HG02642 (cell line): ENCODE results near the gene NPIPA8.
"Not testable (repeated sequence)": the region's sequence is repeated elsewhere in the genome, so short reads cannot be mapped to it uniquely, and the experiment has no call there.

Experiments used
- ATAC-seq: cut with Tn5 transposase; IDR thresholded peaks from one replicate; pipeline ENCODE4 v1.9.1; 2021; ENCODE audit warnings: mild to moderate bottlenecking; ENCODE audit not compliant: unreplicated experiment, poor library complexity

The NPIPA8 gene

DNA sequence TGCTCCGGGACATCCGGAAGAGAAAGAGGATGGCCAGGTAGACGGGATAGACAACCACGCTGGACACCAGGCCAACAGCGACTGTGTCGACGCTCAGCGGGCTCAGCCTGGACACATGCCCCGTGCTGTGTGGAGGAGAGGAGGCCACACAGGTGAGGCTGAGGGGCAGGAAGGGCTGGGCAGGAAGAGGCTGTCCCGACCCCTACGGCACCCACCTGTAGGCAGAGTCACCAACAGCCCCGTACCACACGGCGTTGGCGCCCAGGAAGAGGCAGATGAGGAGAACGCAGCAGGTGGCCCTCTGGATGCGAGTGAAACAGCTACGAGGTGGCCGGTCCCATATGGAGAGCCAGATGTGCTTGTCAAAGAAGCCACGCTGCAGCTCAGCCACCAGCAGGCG lies at the start of gene NPIPA8:
NPIPA8 (minus strand) TSS at position 101 of the 400 bp plus-strand sequence. CDS start 4,074 bp downstream, outside the sequence.
- ATAC-seq = not testable (repeated sequence)

DNA sequence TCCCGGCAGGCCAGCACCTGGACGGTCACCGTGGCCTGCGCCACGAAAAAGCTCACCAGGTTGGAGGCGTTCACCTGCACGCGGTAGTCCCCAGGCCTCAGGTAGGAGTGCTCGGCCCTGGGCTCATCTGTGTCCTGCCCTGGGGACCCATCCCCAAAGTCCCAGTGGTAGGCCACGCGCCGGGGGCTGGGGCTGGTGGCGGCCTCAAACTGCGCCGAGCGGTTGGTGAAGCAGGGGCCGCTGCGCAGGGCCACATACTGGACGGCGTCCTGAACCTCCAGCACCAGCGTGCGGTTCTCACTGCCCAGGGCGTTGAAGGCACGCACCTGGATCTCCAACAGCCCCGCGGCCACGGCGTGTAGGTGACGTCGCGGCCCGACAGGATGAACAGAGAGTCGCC lies 48.7 kb upstream of the NPIPA8 start:
- ATAC-seq = not testable (repeated sequence)

- not testable (repeated sequence) for ATAC-seq
Observed at GRCh38 chr16:18384869-18385268, 48.3 kb upstream of the NPIPA8 start.

GRCh38 chr16:18384098-18384636 lies 47.6 kb upstream of the NPIPA8 start:
- ATAC-seq = not testable (repeated sequence)

GRCh38 chr16:18382696-18383095 lies 46.2 kb upstream of the NPIPA8 start:
- ATAC-seq = not testable (repeated sequence)

DNA sequence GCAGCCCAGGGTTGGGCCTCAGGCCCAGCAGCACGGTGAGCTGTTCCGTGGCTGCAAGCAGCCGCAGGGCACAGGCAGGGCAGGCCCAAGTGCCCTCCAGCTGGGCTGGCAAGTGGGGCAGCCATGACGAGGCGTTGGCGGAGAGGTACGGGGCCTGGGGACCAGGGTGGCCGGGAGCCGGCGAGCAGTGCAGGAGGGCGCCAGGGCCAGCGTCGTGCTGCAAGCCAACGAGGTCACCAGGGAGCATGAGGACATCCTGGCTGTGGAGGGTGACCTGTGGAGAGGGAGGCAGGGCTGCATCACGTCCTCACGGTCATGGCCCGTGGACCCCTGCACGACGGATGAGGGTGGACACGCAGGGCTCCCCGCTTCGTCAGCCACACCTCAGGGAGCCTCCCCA lies 11.2 kb upstream of the NPIPA8 start:
- ATAC-seq = not testable (repeated sequence)

GRCh38 chr16:18346993-18347392 lies 10.5 kb upstream of the NPIPA8 start:
- not testable (repeated sequence) for ATAC-seq

DNA sequence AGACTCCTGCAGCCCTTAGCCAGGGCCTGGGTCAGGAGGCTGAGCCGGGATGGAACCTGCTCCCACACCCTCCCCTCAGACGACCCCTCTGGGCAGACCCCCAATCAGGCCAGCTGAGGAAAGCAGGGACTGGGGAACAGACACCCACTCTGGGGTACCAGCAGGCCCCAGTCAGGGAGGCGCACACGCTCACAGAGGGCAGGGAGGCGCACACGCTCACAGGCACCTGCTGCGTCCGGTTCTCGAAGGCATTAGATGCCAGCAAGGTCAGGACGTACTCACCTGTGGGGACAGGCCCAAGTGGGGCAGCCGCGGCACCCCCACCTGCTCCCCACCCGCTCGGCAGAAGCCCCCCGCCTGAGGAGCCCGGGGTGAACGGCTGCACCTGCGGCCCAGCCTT lies 8.1 kb upstream of the NPIPA8 start:
- not testable (repeated sequence) for ATAC-seq

DNA sequence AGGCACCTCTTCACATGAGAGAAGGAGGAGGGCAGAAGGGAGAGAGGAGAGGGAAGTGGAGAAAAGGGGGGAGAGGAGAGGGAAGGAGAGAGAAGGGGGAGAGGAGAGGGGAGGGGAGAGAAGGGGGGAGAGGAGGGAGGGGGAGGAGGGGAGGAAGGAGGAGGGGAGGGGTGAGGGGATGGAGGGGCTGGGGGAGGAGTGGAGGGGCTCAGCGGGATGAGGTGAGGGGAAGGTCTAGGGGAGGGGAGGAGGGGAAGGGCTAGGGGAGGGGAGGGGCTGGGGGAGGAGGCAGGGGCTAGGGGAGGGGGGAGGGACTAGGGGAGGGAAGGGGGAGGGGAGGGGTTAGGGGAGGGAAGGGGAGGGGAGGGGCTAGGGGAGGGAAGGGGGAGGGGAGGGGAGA lies 5.5 kb upstream of the NPIPA8 start:
- not testable (repeated sequence) for ATAC-seq

DNA sequence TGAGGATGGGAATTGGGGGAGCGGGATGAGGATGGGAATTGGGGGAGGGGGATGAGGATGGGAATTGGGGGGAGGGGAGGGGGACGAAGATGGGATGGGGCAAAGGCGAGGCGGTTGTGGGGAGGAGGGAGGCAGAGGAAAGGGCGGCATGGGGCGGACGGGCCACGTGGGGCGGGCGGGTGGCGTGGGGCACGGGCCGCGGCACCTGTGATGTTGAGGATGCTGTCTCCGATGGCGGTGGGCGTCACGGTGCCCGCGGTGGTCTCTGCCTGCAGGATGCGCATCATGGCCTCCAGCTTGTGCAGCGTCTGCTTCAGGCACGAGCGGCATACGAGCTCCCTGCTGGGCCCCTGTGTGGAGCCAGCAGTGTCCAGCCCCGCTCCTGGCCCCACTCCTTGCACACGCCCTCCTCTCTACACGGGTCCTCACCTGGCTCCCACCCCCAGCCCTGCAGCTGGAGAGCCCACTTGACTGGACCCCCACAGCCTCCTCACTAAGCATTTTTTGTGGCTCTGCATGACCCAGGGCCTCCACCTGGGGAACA lies 5.0 kb upstream of the NPIPA8 start:
- not testable (repeated sequence) for ATAC-seq

- ATAC-seq = not testable (repeated sequence)
Observed at GRCh38 chr16:18339210-18339609, 2.7 kb upstream of the NPIPA8 start.

- ATAC-seq = not testable (repeated sequence)
Observed at GRCh38 chr16:18311811-18312210, 24.7 kb downstream of the NPIPA8 start.

GRCh38 chr16:18309159-18309558 lies 27.4 kb downstream of the NPIPA8 start:
- ATAC-seq = not testable (repeated sequence)

DNA sequence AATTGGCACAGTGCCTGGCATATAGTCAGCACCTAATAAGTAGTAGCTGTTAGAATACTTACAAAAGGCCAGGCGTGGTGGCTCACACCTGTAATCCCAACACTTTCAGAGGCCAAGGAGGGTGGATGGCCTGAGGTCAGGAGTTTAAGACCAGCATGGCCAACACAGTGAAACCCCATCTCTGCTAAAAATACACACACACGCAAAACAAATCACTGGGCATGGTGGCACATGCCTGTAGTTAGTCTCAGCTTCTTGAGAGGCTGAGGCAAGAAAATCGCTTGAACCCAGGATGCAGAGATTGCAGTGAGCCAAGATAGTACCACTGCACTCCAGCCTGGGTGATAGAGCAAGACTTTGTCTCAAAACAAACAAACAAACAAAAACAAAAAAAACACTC lies 29.3 kb downstream of the NPIPA8 start:
- not testable (repeated sequence) for ATAC-seq

GRCh38 chr16:18306066-18306465 lies 30.5 kb downstream of the NPIPA8 start:
- ATAC-seq = not testable (repeated sequence)

- not testable (repeated sequence) for ATAC-seq
Observed at GRCh38 chr16:18303059-18303706, 33.4 kb downstream of the NPIPA8 start.

DNA sequence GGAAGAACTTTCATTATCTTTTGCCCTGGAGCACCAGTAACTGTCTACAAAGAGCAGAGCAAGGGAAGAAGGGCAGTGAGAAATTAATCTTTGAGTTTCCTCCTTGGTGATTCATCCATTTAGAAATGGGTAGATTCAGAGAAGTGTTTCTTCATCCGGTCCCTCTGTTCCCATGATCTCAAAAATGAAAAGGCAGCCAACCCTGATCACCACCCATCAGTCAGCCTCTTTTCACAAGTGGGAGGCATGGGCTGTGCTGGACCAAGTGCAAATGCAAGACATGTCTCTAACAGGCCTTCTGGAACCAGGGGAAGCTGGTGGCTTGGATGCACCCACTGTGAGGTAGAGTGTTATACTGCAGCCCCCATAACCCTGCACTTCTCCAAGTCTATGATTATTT lies 38.8 kb downstream of the NPIPA8 start:
- ATAC-seq = not testable (repeated sequence)

DNA sequence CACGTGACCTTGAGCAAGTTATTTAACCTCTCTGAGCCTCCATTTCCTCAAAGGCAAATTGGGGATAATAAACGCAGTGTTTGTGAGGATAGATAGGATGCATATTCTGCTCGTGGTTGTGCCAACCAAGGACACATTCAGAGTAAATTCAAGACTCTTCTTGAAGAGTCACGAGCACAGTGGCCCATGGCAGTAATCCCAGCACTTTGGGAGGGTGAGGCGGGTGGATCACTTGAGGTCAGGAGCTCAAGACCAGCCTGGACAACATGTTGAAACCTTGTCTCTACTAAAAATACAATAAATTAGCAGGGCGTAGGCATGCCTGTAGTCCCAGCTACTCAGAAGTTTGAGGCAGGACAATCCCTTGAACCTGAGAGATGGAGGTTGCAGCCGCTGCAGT lies 39.6 kb downstream of the NPIPA8 start:
- not testable (repeated sequence) for ATAC-seq

DNA sequence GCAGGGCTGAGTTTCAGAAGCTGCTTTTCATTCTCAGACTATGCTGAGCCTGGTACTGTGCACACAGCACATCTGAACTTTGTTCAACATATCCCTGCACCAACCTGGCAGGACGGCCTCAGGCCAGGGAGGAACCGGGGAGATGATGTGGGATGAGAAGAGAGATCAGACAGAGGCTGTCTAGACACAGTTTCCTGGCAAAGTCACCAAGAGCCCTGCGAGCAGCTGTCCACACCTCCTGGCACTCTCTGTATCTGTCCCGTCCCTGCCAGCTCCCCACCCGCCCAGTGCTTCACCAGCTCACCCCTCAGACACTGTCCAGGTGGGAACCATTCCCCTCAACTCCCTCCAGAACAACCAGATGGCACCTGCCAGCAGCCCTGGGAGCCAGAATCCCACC lies 42.2 kb downstream of the NPIPA8 start:
- ATAC-seq = not testable (repeated sequence)

DNA sequence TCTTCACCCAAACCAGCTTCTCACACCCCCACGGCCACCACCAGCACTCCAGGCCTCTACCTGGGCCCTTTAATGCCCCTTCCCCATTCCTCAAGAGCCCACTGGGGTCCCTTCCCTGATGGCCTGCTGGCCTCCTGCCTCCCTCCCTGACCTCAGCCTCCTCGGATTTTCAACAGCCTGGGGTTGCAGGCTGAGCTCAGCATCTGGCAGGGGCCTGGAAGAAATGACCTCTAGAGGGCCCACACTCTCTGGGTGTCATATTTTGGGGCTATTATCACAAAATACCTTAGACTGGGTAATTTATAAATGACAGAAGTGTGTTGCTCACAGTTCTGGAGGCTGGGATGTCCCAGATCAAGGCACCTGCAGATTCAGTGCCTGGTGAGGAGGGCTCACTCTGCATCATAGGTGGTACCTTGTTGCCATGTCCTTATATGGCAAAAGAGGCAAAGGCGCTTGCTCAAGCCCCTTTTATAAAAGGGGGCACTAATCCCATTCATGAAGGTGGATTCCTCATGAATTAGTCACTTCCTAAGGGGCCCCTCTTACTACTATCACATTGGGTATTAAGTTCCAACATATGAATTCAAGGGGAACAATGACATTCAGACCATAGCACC lies 43.1 kb downstream of the NPIPA8 start:
- not testable (repeated sequence) for ATAC-seq

DNA sequence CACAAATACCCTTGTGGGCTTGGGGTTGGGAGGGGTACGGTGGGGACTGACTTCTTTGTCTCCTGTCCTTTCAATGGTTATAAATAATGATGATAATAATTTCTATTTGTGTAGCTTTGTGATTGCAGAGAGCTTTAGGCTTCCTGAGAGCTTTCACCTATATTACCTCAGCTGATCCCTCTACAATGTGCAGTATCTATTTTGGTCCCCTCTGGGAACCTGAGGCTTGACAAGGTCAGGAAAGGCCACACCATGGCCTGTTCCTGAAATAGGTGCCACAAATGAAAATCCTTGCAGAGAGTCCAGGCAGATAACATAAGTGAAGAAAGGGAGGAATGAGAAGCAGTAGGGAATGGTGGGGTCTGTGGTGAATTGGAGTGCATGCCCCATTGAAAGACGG lies 45.6 kb downstream of the NPIPA8 start:
- ATAC-seq = not testable (repeated sequence)
